Measurements from ENCODE around the gene NRIP1.

Gene NRIP1

DNA sequence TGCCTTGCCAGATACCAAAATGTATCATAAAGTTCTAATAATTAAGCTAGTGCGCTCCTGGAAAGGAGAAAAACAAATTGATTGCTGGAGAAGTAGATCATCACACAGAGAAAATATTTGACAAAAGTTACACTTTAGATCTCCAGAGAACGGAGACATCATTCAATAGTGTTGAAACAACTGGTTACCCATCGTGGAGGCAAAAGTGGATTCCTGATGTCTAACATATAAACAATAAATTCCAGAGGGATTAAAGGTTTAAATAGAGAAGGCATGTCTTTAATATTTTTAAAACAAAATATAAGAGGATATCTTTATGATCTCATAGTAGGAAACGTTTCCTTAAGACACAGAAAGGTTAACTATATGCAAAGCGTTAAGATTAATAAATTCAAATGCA lies 41.0 kb downstream of the NRIP1 start:
- H3K4me1 ChIP-seq (ENCODE audit: low read length) = no peaks in the 10 kb centered on the region
- H3K4me2 ChIP-seq (ENCODE audit: low read length) = no peak overlapping the region
- H3K79me2 ChIP-seq (ENCODE audit: low read length) = no peaks in the 10 kb centered on the region
- no peaks in the 10 kb centered on the region for H3K36me3 ChIP-seq (replicated peaks; ENCODE audit: low read depth, low read length)
- no peak overlapping the region for H3K27ac ChIP-seq (ENCODE audit: low read length)
- no peak for TF ChIP-seq EZH2phosphoT487 (IDR thresholded peaks at IDR 0.05; ENCODE audit: low read depth)
- TF ChIP-seq, protein P1, sequence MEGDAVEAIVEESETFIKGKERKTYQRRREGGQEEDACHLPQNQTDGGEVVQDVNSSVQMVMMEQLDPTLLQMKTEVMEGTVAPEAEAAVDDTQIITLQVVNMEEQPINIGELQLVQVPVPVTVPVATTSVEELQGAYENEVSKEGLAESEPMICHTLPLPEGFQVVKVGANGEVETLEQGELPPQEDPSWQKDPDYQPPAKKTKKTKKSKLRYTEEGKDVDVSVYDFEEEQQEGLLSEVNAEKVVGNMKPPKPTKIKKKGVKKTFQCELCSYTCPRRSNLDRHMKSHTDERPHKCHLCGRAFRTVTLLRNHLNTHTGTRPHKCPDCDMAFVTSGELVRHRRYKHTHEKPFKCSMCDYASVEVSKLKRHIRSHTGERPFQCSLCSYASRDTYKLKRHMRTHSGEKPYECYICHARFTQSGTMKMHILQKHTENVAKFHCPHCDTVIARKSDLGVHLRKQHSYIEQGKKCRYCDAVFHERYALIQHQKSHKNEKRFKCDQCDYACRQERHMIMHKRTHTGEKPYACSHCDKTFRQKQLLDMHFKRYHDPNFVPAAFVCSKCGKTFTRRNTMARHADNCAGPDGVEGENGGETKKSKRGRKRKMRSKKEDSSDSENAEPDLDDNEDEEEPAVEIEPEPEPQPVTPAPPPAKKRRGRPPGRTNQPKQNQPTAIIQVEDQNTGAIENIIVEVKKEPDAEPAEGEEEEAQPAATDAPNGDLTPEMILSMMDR (IDR thresholded peaks at IDR 0.05; ENCODE audit: low read depth, low read length) = no peak
- H3K27me3 ChIP-seq (ENCODE audit: low read depth, low read length) = no peaks in the 10 kb centered on the region
- no peaks in the 10 kb centered on the region for H4K20me1 ChIP-seq (ENCODE audit: insufficient read depth, low read length)
- H2AFZ ChIP-seq (ENCODE audit: low read depth, low read length) = no peak overlapping the region
- H3K4me3 ChIP-seq (ENCODE audit: low read length) = no peak overlapping the region
- no peaks in the 10 kb centered on the region for H3K9me3 ChIP-seq (ENCODE audit: insufficient read depth, low read length)
- H3K9ac ChIP-seq (ENCODE audit: low read length) = no peak overlapping the region

- H3K27ac ChIP-seq (ENCODE audit: low read length) = no peak overlapping the region
- TF ChIP-seq, protein P1 (IDR thresholded peaks at IDR 0.05; ENCODE audit: low read depth, low read length) = no peak
- TF ChIP-seq EZH2phosphoT487 (IDR thresholded peaks at IDR 0.05; ENCODE audit: low read depth) = no peak
- no peaks in the 10 kb centered on the region for H3K36me3 ChIP-seq (replicated peaks; ENCODE audit: low read depth, low read length)
- no peak overlapping the region for H2AFZ ChIP-seq (ENCODE audit: low read depth, low read length)
- no peak overlapping the region for H3K9ac ChIP-seq (ENCODE audit: low read length)
- H3K9me3 ChIP-seq (ENCODE audit: insufficient read depth, low read length) = no peaks in the 10 kb centered on the region
- H3K4me2 ChIP-seq (ENCODE audit: low read length) = no peak overlapping the region
- no peak overlapping the region for H3K4me3 ChIP-seq (ENCODE audit: low read length)
- H4K20me1 ChIP-seq (ENCODE audit: insufficient read depth, low read length) = no peaks in the 10 kb centered on the region
- H3K79me2 ChIP-seq (ENCODE audit: low read length) = no peaks in the 10 kb centered on the region
- no peaks in the 10 kb centered on the region for H3K27me3 ChIP-seq (ENCODE audit: low read depth, low read length)
- H3K4me1 ChIP-seq (ENCODE audit: low read length) = peaks cover 7% of the 10 kb centered on the region
These were observed 42.1 kb downstream of the NRIP1 start for GRCh38 chr21:15022608-15023261.

GRCh38 chr21:15020797-15021196 lies 44.0 kb downstream of the NRIP1 start:
- Histone ChIP-seq H3K27ac (ENCODE audit: low read length) (no peak overlapping the region), H3K27me3 (ENCODE audit: low read depth, low read length) (no peaks in the 10 kb centered on the region), H3K36me3 (replicated peaks; ENCODE audit: low read depth, low read length) (no peaks in the 10 kb centered on the region)

DNA sequence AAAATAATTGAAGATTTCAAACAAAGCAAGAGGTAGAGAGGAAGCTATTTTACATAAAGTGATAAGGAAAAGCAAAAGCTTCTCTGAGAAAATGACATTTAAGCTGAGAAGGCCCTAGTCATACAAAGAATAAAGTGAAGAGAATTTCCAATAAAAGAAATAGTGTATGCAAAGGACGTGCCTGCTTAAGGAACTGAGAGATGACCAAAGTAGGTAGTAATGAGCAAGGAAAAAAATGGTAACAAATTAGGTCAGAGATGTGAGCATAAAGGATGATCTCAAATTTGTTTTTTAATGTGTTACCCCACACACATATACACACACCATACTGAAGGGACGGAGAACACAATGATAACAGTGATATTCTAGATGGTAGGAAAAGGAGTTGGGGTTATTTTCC lies 46.4 kb downstream of the NRIP1 start:
- no peak overlapping the region for H2AFZ ChIP-seq (ENCODE audit: low read depth, low read length)
- no peaks in the 10 kb centered on the region for H3K27me3 ChIP-seq (ENCODE audit: low read depth, low read length)
- no peaks in the 10 kb centered on the region for H3K36me3 ChIP-seq (replicated peaks; ENCODE audit: low read depth, low read length)
- H3K27ac ChIP-seq (ENCODE audit: low read length) = no peak overlapping the region
- no peaks in the 10 kb centered on the region for H3K9me3 ChIP-seq (ENCODE audit: insufficient read depth, low read length)
- H4K20me1 ChIP-seq (ENCODE audit: insufficient read depth, low read length) = no peaks in the 10 kb centered on the region
- H3K79me2 ChIP-seq (ENCODE audit: low read length) = no peaks in the 10 kb centered on the region
- H3K4me1 ChIP-seq (ENCODE audit: low read length) = peaks cover 7% of the 10 kb centered on the region
- H3K4me2 ChIP-seq (ENCODE audit: low read length) = peak overlapping the region; percentile 24; the same call in 1 of the 2 replicates
- TF ChIP-seq, protein P1 (IDR thresholded peaks at IDR 0.05; ENCODE audit: low read depth, low read length) = no peak
- no peak for TF ChIP-seq EZH2phosphoT487 (IDR thresholded peaks at IDR 0.05; ENCODE audit: low read depth)
- no peak overlapping the region for H3K4me3 ChIP-seq (ENCODE audit: low read length)
- H3K9ac ChIP-seq (ENCODE audit: low read length) = no peak overlapping the region

More at GRCh38 chr21:15020797-15021196, 44.0 kb downstream of the NRIP1 start:
- H4K20me1 ChIP-seq (ENCODE audit: insufficient read depth, low read length) = no peaks in the 10 kb centered on the region
- H3K79me2 ChIP-seq (ENCODE audit: low read length) = no peaks in the 10 kb centered on the region
- peaks cover 7% of the 10 kb centered on the region for H3K4me1 ChIP-seq (ENCODE audit: low read length)
- H3K4me3 ChIP-seq (ENCODE audit: low read length) = no peak overlapping the region
- TF ChIP-seq, protein P1 (IDR thresholded peaks at IDR 0.05; ENCODE audit: low read depth, low read length) = no peak
- no peak for TF ChIP-seq EZH2phosphoT487 (IDR thresholded peaks at IDR 0.05; ENCODE audit: low read depth)
- no peak overlapping the region for H3K4me2 ChIP-seq (ENCODE audit: low read length)
- H2AFZ ChIP-seq (ENCODE audit: low read depth, low read length) = no peak overlapping the region
- no peaks in the 10 kb centered on the region for H3K9me3 ChIP-seq (ENCODE audit: insufficient read depth, low read length)
- H3K9ac ChIP-seq (ENCODE audit: low read length) = no peak overlapping the region
